NCI-H82 (cell line): ENCODE data around the gene NBAS.
"Not testable (repeated sequence)": the region's sequence is repeated elsewhere in the genome, so short reads cannot be mapped to it uniquely, and the experiment has no call there.

Experiments
- DNase-seq: peaks from one replicate; lab custom pipeline; 2025; lab: John Stamatoyannopoulos, UW

Gene NBAS

DNA sequence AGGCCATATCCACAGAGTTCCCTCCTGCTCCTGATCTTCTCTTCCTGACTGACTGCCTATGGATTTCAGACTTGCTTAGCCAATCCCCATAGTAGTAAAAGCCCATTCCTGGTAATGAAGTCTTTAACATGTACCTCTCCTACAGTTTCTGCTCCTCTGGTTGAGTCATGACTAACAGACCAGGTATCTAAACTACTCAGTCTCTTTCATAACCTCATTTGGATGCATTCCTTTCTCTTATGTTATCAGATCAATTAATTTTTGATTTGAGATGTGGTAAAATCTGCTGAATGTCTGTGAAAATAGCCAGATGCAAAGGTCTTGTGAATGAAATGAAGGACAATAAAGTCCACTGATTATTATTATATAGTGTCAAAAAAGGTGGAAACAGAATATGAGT lies 198.0 kb downstream of the NBAS start:
- DNase-seq: no peak

DNA sequence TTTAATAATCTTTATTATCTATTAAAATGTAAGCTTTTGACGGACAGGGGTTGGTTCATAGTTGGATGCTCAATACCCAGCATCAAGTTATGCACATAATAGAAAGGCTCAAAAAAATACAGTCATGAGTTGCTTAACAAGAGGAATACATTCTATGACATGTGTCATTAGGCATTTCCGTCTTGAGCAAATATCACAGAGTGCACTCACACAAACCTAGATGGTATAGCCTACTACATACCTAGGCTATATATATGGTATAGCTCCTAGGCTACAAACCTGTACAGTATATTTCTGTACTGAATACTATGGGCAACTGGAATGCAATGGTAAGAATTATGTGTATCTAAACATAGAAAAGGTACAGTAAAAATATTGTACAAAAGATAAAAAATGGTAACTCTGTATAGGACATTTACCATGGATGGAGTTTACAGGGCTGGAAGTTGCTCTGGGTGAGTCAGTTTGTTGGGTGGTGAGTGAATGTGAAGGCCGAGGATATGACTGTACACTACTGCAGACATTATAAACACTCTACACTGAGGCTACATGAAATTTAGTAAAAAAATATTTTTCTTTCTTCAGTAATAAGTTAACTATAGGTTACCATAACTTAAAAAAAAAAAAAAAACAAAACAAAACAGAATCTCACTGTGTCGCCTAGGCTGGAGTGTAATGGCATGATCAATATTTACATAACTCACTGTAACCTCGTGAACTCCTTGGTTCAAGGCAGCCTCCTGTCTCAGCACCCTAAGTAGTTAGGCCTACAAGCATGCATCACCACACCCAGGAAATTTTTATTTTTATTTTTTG lies 201.2 kb downstream of the NBAS start:
- DNase-seq: no peak

DNA sequence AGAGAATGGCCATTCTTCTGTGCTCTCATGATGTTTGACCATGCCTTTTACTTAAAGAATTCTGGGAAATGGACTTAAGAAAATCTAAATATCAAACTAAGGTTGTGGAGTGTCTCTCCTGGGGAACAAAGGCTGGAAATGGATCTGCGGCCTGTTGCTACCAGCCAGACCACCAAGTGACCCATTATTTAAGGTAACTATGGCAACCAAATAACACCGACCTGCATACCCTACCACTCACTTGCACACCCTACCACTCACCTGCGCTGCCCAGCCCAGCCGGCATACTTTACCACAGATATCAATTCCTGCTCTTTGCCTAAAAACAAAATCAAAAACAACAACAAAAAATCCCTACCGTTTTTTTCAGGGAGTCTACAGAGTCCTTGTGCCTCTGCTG lies 203.2 kb downstream of the NBAS start:
- no peak for DNase-seq

GRCh38 chr2:15357186-15357585 lies 203.9 kb downstream of the NBAS start:
- no peak for DNase-seq

GRCh38 chr2:15355386-15355785 lies 205.7 kb downstream of the NBAS start:
- DNase-seq: peak; percentile 52

DNA sequence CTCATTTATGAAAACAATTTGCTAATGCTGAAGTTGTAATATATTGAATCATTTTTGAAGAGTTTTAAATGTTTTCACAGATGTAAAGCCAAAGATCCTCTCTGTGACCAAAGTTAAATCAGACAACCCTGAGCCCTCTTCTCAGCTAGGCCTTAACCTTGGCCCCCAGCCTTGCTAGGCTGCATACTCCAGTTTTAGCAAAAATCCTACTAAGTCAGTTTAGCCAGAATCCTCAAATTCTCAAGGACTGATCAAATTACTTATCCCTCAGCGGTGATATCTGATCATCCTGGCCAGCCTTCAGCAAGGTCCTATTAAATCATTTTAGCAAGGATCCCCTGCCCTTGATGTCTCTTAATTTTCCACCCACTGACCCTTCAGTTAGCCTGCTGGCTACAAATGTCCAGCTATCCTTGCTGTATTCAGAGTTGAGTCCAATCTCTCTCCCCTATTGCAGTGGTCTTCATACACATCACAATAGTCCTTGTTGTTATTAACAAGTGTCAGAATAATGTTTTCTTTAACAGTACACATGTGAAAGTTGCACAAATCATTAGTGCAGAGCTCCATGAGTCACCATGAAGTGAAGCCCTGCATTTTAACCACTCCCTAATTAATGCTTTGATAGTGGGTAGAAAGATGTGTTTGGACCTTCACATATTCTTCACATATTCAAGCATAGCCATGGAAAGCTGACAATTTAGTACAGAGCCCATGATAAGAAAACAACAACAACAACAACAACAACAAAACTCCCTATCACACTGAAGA lies 206.4 kb downstream of the NBAS start:
- DNase-seq: no peak

DNA sequence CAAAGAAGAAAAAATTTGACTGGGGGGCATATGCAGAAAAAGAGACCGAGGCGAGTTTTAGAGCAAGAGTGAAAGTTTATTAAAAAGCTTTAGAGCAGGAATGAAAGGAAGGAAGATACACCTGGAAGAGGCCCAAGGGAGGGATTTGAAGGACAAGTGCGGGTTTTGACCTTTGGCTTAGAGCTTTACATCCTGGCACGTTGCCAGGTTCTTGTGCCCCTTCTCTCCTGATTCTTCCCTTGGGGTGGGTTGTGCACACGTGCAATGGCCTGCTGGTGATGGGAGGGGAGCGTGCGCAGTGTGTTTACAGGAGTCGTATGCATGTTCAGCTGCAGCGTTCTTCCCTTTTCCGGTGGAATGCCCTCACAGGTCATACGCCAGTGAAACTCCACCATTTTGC lies 208.8 kb downstream of the NBAS start:
- DNase-seq: peak; percentile 15

- DNase-seq: no peak
Measured at GRCh38 chr2:15348636-15349035, 212.5 kb downstream of the NBAS start.

DNA sequence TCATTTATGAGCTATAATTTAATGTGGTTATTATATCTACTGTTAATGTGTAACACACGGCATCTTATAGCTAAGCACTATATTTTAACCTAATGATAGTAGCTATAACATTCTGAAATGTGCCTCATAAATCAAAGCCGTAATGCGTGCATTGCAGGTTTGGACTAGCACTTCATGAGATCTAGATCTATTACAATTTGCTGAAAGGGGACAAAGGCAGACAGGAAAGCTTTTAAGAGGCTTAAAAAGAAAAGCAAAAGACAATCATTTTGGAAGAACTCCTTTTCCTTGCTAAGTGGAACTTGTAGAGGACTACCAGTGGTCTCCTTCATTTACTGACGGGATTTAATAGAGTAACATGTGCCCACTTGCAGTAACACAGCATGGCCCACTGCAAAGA lies 213.1 kb downstream of the NBAS start:
- DNase-seq: peak; percentile 60

- DNase-seq: no peak
Measured at GRCh38 chr2:15346624-15347023, 214.5 kb downstream of the NBAS start.

- DNase-seq: peak; percentile 13
Measured at GRCh38 chr2:15337996-15338666, 223.0 kb downstream of the NBAS start.

DNA sequence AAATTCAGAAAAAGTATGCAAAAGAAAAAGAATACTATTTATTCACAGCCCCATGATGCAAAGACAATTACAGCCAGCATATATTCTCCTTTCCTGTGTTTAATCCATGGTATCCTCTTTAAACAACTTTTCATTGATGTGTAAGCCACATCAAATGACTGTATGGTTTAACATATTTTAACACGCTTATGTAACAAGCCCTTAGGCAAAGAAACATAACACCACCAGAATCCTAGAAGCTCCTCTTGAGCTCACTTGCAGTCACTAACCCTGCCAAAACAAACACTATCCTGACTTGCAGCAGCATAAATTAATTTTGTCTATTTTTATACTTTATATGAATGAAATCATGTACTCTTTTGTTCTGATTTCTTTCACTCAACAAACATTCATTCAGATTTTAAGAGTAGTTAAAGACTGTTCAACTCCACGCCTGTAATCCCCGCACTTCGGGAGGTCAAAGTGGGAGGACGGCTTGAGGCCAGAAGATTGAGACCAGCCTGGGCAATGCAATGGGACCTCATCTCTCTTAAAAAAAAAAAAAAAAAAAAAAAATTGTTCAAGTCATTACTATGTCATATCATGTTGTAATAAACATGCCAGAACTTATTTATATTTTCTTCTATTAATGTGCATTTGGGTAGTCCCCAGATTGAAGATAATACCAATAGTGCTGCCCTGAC lies 226.3 kb downstream of the NBAS start:
- DNase-seq: no peak

GRCh38 chr2:15331787-15332186 lies 229.3 kb downstream of the NBAS start:
- DNase-seq: peak; percentile 84

GRCh38 chr2:15325296-15325695 lies 235.8 kb downstream of the NBAS start:
- no peak for DNase-seq

DNA sequence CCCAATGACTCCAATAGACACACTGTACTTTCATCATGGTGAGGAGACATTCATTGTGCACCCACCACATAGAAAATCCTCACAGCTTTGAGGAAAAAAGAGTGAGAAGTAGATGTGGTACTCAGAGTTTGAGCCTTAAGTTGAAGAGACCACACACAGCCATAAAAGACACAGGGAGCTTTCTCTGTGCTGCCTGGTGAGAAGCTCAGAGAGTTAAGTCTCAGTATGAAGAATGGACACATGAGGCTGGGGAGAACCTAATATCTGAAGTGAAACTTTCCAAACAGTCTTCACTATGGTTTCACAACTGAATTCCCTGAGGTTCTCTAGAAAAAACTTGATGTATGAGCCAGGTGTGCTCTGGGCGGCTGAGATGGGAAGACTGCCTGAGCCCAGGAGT lies 237.9 kb downstream of the NBAS start:
- DNase-seq: no peak

DNA sequence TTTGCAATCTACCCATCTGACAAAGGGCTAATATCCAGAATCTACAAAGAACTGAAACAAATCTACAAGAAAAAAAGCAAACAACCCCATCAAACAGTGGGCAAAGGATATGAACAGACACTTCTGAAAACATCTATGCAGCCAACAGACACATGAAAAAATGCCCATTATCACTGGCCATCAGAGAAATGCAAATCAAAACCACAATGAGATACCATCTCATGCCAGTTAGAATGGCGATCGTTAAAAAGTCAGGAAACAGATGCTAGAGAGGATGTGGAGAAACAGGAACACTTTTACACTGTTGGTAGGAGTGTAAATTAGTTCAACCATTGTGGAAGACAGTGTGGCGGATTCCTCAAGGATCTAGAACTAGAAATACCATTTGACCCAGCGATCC lies 239.7 kb downstream of the NBAS start:
- not testable (repeated sequence) for DNase-seq

DNA sequence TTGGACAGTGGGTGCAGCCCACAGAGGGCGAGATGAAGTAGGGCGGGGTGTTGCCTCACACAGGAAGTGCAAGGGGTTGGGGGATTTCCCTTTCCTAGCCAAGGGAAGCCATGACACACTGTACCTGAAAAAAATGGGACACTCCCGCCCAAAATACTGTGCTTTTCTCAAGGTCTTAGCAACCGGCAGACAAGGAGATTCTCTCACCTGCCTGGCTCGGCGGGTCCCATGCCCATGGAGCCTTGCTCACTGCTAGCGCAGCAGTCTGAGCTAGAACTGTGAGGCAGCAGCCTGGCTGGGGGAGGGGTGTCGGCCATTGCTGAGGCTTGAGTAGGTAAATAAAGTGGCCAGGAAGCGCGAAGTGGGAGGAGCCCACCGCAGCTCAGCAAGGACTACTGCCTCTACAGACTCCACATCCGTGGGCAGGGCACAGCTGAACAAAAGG lies 244.7 kb downstream of the NBAS start:
- DNase-seq: no peak

- DNase-seq: no peak
Measured at GRCh38 chr2:15315411-15315810, 245.7 kb downstream of the NBAS start.

GRCh38 chr2:15313657-15314056 lies 247.5 kb downstream of the NBAS start:
- DNase-seq: peak; percentile 57

DNA sequence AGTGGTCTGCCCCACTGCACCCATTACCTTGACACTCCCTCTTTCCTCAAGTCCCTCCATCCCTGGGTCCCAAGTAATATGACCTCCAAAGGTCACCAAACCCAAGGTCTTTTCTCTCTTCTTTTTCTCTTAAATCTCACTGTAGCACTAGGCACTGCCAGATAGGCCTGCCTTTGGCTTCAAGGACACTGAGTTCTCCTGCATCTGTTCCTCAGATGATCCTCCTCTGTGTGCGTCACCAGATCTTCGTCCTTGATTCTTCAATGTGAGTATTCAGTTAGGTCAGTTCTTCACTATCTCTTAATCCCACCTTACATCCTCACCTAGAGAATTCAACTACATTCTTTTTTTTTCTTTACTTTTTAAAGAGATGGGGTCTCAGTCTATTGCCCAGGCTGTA lies 249.2 kb downstream of the NBAS start:
- DNase-seq: no peak

- DNase-seq: no peak
Measured at GRCh38 chr2:15311201-15311907, 249.8 kb downstream of the NBAS start.

DNA sequence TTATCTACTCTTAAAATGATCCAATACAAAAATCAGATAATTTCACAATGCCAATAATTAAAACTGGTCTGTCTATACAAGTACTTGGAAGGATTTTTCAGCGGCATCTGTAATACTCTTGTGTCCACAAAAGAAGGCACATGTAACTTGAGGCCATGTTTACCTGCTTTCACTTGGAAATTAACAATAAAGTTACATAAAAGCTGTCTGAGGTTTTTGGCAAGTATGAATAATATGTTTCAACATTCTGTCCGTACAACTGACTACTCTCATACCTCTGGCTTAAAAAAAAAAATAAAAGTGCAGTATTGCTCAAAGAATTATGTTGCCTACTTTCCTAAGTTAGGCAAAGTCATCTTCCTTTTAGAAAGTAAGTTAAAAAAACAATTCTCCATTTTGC lies 253.6 kb downstream of the NBAS start:
- DNase-seq: no peak
